ENCODE measurements around the gene HPSE. TPM values are rescaled to one million over a fixed set of nuclear protein-coding genes. Genes with fewer than 3 reads are reported as not detected.

Gene HPSE
- total and polyA plus RNA-seq, 2 experiments from 2014 or later = 2.2 to 2.9 TPM

DNA sequence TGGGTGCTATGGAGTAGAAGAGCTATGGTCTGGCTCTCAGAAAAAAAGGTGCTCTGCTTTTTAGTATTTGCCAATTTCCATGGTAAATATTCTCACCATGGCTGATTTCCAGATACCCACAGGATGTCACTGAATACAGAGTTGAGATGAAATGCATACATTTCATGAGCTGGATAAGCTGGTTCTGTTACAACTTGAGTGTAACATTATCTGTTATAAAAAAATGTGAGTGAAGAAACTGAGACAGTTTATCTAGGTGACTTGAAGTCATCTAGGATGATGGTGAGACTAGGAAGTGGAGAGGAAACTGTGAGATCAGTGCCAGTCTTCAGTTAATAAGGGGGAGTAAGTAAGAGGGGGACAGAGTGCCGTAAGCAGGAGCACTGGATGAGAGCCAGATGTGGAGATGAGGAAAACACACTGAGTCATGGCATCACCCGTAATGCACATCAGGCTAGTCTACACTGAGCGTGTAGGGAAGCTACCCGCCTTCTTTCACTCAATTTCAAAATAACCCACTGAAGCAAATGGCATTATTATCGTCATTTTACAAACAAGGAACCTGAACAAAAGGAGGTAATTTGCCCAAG lies 5.0 kb downstream of the HPSE start:
- Mint-ChIP-seq H3K27ac (no peak overlapping the region), H3K27me3 (ENCODE audit: insufficient read depth, low read depth, poor library complexity) (peaks cover 20% of the 10 kb centered on the region), H3K36me3 (ENCODE audit: low read depth) (no peaks in the 10 kb centered on the region), H3K4me1 (peaks cover 9% of the 10 kb centered on the region), H3K9me3 (no peaks in the 10 kb centered on the region), H3K4me3 (no peak overlapping the region)
- Histone ChIP-seq H3K79me2 (replicated peaks; ENCODE audit: insufficient read depth) (no peaks in the 10 kb centered on the region), H4K20me1 (replicated peaks; ENCODE audit: insufficient read depth) (no peaks in the 10 kb centered on the region), H3K4me1 (ENCODE audit: insufficient read depth) (peaks cover 6% of the 10 kb centered on the region; the same call in 1 of the 2 replicates), H3K4me2 (no peak overlapping the region), H3F3A (replicated peaks; ENCODE audit: low read depth) (no peaks in the 10 kb centered on the region), H2AFZ (no peak overlapping the region), H3K36me3 (ENCODE audit: insufficient read depth) (no peaks in the 10 kb centered on the region), H3K27ac (ENCODE audit: low read depth) (no peak overlapping the region), H3K4me3 (no peak overlapping the region), H3K9me2 (ENCODE audit: insufficient read depth) (no peaks in the 10 kb centered on the region), H3K27me3 (ENCODE audit: insufficient read depth) (peaks cover 18% of the 10 kb centered on the region)
- TF ChIP-seq ZNF331 (CRISPR knock-in tag; IDR thresholded peaks at IDR 0.05; ENCODE audit: low read depth) = no peak
- TF ChIP-seq JUNB (IDR thresholded peaks at IDR 0.05; ENCODE audit: unreplicated experiment) = no peak
- TF ChIP-seq, protein P1, sequence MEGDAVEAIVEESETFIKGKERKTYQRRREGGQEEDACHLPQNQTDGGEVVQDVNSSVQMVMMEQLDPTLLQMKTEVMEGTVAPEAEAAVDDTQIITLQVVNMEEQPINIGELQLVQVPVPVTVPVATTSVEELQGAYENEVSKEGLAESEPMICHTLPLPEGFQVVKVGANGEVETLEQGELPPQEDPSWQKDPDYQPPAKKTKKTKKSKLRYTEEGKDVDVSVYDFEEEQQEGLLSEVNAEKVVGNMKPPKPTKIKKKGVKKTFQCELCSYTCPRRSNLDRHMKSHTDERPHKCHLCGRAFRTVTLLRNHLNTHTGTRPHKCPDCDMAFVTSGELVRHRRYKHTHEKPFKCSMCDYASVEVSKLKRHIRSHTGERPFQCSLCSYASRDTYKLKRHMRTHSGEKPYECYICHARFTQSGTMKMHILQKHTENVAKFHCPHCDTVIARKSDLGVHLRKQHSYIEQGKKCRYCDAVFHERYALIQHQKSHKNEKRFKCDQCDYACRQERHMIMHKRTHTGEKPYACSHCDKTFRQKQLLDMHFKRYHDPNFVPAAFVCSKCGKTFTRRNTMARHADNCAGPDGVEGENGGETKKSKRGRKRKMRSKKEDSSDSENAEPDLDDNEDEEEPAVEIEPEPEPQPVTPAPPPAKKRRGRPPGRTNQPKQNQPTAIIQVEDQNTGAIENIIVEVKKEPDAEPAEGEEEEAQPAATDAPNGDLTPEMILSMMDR (conservative IDR thresholded peaks at IDR 0.05; ENCODE audit: low read depth in 2 of 2) = no peak
- TF ChIP-seq, protein P2, sequence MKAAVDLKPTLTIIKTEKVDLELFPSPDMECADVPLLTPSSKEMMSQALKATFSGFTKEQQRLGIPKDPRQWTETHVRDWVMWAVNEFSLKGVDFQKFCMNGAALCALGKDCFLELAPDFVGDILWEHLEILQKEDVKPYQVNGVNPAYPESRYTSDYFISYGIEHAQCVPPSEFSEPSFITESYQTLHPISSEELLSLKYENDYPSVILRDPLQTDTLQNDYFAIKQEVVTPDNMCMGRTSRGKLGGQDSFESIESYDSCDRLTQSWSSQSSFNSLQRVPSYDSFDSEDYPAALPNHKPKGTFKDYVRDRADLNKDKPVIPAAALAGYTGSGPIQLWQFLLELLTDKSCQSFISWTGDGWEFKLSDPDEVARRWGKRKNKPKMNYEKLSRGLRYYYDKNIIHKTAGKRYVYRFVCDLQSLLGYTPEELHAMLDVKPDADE (IDR thresholded peaks at IDR 0.05) = no peak
- TF ChIP-seq, protein P3, sequence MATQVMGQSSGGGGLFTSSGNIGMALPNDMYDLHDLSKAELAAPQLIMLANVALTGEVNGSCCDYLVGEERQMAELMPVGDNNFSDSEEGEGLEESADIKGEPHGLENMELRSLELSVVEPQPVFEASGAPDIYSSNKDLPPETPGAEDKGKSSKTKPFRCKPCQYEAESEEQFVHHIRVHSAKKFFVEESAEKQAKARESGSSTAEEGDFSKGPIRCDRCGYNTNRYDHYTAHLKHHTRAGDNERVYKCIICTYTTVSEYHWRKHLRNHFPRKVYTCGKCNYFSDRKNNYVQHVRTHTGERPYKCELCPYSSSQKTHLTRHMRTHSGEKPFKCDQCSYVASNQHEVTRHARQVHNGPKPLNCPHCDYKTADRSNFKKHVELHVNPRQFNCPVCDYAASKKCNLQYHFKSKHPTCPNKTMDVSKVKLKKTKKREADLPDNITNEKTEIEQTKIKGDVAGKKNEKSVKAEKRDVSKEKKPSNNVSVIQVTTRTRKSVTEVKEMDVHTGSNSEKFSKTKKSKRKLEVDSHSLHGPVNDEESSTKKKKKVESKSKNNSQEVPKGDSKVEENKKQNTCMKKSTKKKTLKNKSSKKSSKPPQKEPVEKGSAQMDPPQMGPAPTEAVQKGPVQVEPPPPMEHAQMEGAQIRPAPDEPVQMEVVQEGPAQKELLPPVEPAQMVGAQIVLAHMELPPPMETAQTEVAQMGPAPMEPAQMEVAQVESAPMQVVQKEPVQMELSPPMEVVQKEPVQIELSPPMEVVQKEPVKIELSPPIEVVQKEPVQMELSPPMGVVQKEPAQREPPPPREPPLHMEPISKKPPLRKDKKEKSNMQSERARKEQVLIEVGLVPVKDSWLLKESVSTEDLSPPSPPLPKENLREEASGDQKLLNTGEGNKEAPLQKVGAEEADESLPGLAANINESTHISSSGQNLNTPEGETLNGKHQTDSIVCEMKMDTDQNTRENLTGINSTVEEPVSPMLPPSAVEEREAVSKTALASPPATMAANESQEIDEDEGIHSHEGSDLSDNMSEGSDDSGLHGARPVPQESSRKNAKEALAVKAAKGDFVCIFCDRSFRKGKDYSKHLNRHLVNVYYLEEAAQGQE (IDR thresholded peaks at IDR 0.05; ENCODE audit: unreplicated experiment) = no peak
- TF ChIP-seq POLR2AphosphoS5 (IDR thresholded peaks at IDR 0.05; ENCODE audit: low read depth) = no peak
- no peak for TF ChIP-seq NANOG (IDR thresholded peaks at IDR 0.05; ENCODE audit: borderline replicate concordance)
- TF ChIP-seq ZNF114 (CRISPR knock-in tag; IDR thresholded peaks at IDR 0.05) = no peak
- TF ChIP-seq, protein P4, sequence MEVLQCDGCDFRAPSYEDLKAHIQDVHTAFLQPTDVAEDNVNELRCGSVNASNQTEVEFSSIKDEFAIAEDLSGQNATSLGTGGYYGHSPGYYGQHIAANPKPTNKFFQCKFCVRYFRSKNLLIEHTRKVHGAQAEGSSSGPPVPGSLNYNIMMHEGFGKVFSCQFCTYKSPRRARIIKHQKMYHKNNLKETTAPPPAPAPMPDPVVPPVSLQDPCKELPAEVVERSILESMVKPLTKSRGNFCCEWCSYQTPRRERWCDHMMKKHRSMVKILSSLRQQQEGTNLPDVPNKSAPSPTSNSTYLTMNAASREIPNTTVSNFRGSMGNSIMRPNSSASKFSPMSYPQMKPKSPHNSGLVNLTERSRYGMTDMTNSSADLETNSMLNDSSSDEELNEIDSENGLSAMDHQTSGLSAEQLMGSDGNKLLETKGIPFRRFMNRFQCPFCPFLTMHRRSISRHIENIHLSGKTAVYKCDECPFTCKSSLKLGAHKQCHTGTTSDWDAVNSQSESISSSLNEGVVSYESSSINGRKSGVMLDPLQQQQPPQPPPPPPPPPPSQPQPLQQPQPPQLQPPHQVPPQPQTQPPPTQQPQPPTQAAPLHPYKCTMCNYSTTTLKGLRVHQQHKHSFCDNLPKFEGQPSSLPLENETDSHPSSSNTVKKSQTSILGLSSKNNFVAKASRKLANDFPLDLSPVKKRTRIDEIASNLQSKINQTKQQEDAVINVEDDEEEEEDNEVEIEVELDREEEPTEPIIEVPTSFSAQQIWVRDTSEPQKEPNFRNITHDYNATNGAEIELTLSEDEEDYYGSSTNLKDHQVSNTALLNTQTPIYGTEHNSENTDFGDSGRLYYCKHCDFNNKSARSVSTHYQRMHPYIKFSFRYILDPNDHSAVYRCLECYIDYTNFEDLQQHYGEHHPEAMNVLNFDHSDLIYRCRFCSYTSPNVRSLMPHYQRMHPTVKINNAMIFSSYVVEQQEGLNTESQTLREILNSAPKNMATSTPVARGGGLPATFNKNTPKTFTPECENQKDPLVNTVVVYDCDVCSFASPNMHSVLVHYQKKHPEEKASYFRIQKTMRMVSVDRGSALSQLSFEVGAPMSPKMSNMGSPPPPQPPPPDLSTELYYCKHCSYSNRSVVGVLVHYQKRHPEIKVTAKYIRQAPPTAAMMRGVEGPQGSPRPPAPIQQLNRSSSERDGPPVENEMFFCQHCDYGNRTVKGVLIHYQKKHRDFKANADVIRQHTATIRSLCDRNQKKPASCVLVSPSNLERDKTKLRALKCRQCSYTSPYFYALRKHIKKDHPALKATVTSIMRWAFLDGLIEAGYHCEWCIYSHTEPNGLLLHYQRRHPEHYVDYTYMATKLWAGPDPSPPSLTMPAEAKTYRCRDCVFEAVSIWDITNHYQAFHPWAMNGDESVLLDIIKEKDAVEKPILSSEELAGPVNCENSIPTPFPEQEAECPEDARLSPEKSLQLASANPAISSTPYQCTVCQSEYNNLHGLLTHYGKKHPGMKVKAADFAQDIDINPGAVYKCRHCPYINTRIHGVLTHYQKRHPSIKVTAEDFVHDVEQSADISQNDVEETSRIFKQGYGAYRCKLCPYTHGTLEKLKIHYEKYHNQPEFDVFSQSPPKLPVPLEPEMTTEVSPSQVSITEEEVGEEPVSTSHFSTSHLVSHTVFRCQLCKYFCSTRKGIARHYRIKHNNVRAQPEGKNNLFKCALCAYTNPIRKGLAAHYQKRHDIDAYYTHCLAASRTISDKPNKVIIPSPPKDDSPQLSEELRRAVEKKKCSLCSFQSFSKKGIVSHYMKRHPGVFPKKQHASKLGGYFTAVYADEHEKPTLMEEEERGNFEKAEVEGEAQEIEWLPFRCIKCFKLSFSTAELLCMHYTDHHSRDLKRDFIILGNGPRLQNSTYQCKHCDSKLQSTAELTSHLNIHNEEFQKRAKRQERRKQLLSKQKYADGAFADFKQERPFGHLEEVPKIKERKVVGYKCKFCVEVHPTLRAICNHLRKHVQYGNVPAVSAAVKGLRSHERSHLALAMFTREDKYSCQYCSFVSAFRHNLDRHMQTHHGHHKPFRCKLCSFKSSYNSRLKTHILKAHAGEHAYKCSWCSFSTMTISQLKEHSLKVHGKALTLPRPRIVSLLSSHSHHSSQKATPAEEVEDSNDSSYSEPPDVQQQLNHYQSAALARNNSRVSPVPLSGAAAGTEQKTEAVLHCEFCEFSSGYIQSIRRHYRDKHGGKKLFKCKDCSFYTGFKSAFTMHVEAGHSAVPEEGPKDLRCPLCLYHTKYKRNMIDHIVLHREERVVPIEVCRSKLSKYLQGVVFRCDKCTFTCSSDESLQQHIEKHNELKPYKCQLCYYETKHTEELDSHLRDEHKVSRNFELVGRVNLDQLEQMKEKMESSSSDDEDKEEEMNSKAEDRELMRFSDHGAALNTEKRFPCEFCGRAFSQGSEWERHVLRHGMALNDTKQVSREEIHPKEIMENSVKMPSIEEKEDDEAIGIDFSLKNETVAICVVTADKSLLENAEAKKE (CRISPR knock-in tag; IDR thresholded peaks at IDR 0.05) = no peak
- no peak for TF ChIP-seq CREB1 (CRISPR knock-in tag; IDR thresholded peaks at IDR 0.05; ENCODE audit: low read depth)
- ATAC-seq (no peak), DNase-seq (ENCODE audit: low spot score) (no peak)

All from GM23338 (cell line).